Stimulated activated naive CD4-positive, alpha-beta T cell (primary cell): ENCODE data around the gene PGBD5.

Source experiments
- DNase-seq, 6 experiments: peaks; one replicate each; lab custom pipeline; 2025; lab: John Stamatoyannopoulos, UW

Gene PGBD5

DNA sequence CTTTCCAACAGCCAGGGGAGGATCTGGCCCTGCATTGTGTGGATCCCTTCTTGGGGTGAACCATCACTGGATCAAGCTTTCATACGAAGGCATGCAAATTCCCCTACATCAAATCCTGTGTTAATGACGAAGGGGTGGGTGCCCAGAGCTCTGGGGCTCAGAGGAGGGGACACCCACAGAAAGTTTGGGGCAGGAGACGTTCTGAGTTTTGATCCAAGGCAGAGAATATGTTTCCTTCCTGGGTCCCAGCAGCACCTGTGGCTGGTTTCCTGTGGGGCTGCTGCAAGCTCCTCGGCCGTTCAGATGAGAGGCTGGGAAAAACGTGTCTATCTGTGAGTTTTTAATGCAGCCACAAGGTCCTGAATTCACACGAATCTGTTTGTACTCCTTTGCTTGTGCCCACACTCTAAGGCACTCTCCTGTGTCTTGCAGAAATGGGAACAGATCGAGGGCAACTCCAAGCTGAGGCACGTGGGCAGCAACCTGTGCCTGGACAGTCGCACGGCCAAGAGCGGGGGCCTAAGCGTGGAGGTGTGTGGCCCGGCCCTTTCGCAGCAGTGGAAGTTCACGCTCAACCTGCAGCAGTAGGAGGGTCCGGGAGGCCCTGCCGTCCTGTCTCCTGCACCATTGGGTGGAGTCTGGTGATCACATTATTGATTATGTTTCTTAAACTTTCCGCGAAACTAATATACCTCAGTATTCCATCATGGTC is 147.1 kb downstream of the PGBD5 start:
- DNase-seq = no peak

GRCh38 chr1:230278376-230278775 is 147.8 kb downstream of the PGBD5 start:
- DNase-seq = no peak

DNA sequence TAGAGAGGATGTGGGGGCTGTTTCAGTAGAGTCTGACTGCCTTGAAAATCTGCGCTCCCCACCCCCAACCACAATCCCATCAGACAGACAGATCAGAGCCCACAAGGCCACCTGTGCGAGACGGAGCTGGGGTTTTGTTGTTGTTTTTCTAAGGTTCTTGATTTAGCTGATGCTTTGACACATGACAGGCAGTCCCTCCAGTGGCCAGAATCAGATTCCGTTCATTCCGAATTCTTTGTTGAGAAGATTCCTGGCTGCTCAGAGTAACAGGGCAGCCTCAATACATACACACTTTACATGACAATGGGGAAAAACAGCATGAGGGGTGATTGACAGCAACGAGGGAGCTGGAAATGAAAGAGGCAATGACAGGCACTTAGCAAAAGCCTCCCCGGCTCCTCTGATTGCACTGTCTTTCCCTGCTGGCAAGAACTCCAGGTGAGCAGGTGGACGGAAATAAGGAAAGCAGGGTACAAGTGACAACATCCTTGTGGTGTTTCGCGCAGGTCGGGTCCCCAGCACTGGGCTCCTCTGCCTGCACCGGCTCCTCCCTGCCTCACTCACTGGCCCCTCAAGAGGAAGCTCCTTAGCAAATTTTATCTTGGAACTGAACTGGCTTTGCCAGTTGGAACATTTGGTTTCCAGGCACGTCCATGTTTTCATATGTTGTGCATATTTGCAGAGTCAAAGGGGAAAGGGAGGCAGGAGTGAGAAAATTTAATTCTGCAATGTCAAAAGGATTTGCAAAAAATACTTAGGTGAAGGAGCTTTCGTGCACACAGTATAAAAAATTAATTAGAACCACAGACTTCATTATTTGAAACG is 148.7 kb downstream of the PGBD5 start:
- no peak for DNase-seq

GRCh38 chr1:230276401-230276800 is 149.7 kb downstream of the PGBD5 start:
- no peak for DNase-seq

DNA sequence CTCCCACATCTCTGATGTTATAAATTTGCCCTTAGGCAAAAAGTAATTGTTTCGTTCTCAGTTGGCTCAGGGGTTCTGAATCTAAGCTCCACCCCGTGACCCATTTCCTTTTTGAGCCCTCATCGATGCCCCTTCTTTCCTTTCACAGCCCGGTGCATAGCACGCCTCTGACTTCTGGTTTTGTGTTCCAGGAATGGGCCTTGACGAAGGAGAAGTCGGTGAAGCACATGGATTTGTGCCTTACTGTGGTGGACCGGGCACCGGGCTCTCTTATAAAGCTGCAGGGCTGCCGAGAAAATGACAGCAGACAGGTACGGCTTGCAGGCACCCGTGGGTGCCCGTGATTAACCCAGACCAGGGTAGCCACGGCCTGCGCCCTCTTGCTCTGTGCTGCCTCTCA is 151.9 kb downstream of the PGBD5 start:
- DNase-seq = no peak

- no peak for DNase-seq
These were observed 152.9 kb downstream of the PGBD5 start for GRCh38 chr1:230273141-230273710.

DNA sequence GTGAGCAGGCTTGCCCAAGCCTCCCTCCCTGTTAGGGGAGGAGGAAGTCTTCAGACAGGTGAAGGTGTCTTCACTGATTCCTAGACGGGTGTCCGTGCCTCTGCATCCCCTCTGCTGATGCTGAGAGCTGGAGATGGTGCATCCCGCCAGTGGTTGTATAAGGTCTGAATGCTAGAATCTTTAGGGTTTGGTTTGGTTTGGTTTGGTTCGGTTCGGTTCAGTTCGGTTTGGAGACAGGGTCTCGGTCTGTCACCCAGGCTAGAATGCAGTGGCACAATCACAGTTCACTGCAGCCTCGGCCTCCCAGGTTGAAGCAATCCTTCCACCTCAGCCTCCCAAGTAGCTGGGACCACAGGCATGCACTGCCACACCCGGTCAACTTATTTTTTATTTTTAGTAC is 153.6 kb downstream of the PGBD5 start:
- DNase-seq = no peak

DNA sequence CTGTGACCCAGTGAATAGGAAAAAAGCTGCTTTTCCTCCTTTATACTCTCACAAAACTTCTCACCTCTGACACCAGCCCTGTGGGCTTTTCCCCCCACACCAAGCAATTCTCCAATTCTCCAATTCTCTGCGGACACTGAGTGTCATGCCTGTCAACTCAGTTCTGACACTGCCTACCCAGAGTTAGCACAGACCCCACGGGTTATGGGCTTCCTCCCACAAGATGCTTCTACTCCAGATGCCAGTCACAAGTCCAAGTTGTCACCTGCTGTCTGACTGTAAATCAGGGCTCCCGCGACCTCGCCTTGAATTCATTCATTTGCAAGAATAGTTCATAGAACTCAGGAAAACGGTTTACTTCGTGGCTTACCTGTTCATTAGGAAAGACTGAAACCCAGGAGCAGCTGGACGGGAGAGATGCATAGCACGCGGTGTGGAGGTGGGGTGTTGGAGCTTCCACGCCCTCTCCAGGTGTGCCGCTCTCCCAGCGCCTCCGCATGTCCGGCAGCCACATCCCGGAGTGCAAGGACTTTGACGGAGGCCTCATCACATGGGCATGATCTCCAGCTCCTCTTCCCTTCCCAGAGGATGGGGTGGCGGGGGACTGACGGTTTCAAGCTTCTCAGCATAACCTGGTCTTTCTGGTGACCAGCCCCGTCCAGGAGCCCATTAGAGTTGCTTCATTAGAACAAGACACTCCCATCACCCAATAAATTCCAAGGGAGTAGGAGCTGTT is 154.7 kb downstream of the PGBD5 start:
- DNase-seq = no peak

DNA sequence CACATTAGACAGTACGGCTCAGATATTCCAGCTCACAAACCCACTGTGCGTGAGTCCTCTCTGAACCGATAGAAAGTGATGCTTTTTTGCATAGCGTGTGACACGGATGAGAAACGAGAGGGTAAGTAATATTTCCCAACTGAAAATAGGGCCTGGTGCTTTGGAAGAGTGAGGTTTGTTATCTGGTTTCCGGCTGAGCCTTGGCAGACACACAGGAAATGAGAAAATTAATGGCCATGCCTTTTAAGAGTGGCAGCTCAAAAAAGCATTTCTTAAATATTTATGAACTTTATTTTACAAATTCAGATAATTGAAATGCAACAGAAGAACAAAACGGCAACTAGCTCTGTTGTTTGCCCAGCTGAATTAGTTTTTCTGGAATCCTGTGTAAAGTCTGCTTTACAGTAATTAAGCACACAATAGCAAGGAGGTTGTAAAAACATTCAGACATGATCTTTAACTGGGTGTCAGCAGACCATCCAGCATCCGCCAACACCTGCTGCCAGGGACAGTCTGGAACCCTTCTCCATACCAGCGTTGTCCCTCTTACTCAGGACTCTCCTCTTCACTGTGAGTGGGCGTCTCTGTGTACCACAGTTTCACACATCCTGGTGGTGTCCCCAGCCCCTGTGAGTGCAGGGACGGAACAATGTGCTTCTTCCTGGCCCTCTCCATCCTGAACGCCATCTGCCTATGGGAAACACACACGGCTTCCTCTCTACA is 155.4 kb downstream of the PGBD5 start:
- peak in 1 of 6 experiments; percentile 3 for DNase-seq

GRCh38 chr1:230270185-230270558 is 156.0 kb downstream of the PGBD5 start:
- no peak for DNase-seq

DNA sequence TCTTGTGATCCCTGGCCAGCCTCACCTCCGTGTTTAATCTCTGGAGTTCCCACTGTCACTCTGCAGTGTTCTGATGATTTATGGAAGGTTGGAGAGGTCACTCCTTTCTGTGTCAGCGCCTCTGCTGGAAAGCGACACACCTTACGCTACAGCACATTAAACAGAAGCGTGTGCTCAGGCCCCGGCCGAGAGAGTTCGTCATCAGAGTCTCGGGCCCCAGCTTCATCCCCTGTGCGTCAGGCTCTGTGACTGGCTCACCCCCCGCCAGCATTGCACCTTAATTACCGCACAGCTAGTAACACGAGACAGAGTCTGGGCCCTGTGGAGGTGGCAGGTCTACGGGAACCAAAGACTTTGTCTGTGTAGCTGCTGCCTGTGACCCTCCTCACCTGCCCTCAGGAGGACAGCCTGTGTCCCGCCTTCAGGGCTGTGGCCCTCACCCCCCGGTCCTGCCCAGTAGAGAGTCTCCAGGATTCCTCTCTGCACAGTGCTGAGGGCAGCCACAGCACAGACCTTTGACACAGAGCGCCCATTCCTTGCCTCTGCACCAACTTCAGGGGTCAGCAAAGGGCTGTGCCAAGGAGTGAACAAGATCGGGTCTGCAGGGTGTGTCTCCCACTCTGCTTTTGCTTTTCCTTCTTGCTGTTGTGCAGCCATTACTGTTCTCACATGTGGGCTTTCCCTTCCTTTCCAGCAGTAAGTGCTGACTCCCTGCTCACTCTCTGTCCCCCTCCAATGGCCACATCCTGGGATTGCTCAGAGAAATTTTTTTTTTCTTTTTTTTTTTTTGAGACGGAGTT is 157.6 kb downstream of the PGBD5 start:
- no peak for DNase-seq

GRCh38 chr1:230267338-230268065 is 158.6 kb downstream of the PGBD5 start:
- DNase-seq = no peak

DNA sequence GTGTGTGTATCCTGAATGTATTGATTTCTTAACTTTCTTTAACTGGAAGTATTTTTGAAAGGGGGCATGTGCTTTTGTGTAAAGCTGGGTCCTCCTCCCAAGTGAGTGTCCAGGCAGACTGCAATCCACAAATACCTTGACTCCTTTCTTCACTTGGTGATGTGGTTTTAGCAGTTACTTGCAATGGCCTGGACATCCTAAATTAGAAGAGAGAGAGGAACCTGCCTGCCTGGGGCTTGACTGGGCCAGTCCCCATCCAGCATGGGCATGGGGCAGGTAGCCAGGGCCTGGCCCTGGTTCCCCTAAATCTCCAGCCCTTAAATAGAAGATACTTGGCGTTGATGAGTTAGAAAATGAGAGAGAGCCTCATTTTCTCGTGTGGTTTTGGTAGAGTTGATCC is 159.7 kb downstream of the PGBD5 start:
- no peak for DNase-seq

DNA sequence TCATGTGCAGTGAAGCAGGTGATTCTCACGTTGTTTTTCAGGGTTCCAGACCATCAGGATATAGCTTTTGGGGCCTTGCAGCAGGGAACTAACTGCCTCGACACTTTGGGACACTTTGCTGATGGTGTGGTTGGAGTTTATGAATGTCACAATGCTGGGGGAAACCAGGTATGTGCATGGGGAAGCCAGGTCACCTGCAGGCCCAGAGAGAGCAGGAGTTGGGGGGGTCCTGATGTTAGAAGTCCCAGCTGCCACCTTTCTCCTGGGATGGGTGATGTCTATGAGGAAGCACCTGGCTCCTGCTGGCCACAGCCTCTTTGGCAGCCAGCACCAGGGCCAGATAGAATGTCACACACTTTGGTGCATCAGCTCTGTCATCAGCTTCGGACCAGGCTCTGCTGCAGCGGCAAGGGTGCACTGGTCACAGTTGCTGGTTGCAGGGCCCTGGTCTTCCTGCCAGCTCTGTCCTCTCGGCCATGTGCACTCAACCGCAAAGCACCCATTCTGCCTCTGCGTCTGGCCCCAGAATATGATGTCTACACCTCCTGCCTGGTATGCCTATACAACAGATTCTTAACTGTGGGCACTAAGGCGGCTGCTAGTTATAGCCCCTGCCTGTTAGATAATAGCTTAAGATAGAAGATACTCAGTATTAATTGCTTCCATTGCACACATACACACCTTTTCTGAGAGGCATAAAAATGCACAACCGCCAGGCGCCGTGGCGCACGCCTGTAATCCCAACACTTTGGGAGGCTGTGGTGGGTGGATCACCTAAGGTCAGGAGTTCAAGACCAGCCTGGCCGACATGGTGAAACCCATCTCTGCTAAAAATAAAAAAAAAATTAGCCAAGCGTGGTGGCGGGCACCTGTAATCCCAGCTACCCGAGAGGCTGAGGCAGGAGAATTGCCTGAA is 160.7 kb downstream of the PGBD5 start:
- no peak for DNase-seq
